Measurements from ENCODE around the gene BACH2.

GRCh38 chr6:90168693-90169131, 127.9 kb downstream of the BACH2 start:
- no peak for TF ChIP-seq NPAS2 (CRISPR knock-in tag; IDR thresholded peaks at IDR 0.05; ENCODE audit: borderline replicate concordance)
- TF ChIP-seq MAX (IDR thresholded peaks at IDR 0.05), result no peak
- TF ChIP-seq HMGXB4 (CRISPR knock-in tag; IDR thresholded peaks at IDR 0.05; ENCODE audit: borderline replicate concordance), result no peak
- TF ChIP-seq POLR2A (IDR thresholded peaks at IDR 0.05; ENCODE audit: low read length), result no peak
- no peak for TF ChIP-seq MAFK (IDR thresholded peaks at IDR 0.05; ENCODE audit: partially characterized antibody)
- no peak for TF ChIP-seq CTCF (IDR thresholded peaks at IDR 0.05)
